MM.1S (cell line): ENCODE measurements around the gene FIG4.
"Not testable (repeated sequence)": the region's sequence is repeated elsewhere in the genome, so short reads cannot be mapped to it uniquely, and the experiment has no call there.

Experiments used
- DNase-seq: peaks from one replicate; pipeline ENCODE4 v3.0.0-alpha.2; 2015
- H2AFZ ChIP-seq: fragments of 300-600 bp; sonication (generic); 2 replicates; pipeline ENCODE4 v1.6.0; 2016; ENCODE audit warnings: antibody characterized with exemption, low read length
- H3F3A ChIP-seq: fragments of 300-600 bp; sonication (generic); 2 replicates; pipeline ENCODE4 v1.6.1; 2016; ENCODE audit warnings: mild to moderate bottlenecking, antibody characterized with exemption, low read length, moderate library complexity, mixed read lengths; ENCODE audit not compliant: insufficient read depth
- H3K27ac ChIP-seq: fragments of 300-600 bp; sonication (generic); 2 replicates; pipeline ENCODE4 v1.5.1; 2016; ENCODE audit warnings: mild to moderate bottlenecking, low read length
- H3K27me3 ChIP-seq: fragments of 300-600 bp; sonication (generic); replicated peaks from 2 replicates; pipeline ENCODE4 v1.6.0; 2016; ENCODE audit warnings: low read length; ENCODE audit not compliant: insufficient read depth
- H3K36me3 ChIP-seq: fragments of 300-600 bp; sonication (generic); replicated peaks from 2 replicates; pipeline ENCODE4 v1.6.1; 2016; ENCODE audit warnings: mild to moderate bottlenecking, low read length, mixed read lengths; ENCODE audit not compliant: insufficient read depth
- H3K4me1 ChIP-seq: fragments of 300-600 bp; sonication (generic); 2 replicates; pipeline ENCODE4 v1.6.1; 2016; ENCODE audit warnings: low read length, mixed read lengths
- H3K4me2 ChIP-seq: fragments of 300-600 bp; sonication (generic); 2 replicates; pipeline ENCODE4 v1.6.0; 2016; ENCODE audit warnings: low read depth, low read length
- H3K4me3 ChIP-seq: fragments of 300-600 bp; sonication (generic); 2 replicates; pipeline ENCODE4 v1.5.1; 2016; ENCODE audit warnings: low read length, mixed read lengths
- H3K79me2 ChIP-seq: fragments of 300-600 bp; sonication (generic); 2 replicates; pipeline ENCODE4 v1.6.1; 2016; ENCODE audit warnings: mixed run types, low read length, mixed read lengths
- H3K9ac ChIP-seq: fragments of 300-600 bp; sonication (generic); 2 replicates; pipeline ENCODE4 v1.6.1; 2016; ENCODE audit warnings: low read length, mixed read lengths
- H3K9me2 ChIP-seq: fragments of 300-600 bp; sonication (generic); replicated peaks from 2 replicates; pipeline ENCODE4 v1.6.1; 2016; ENCODE audit warnings: mild to moderate bottlenecking, low read length, mixed read lengths; ENCODE audit not compliant: insufficient read depth
- H3K9me3 ChIP-seq: fragments of 300-600 bp; sonication (generic); replicated peaks from 2 replicates; pipeline ENCODE4 v1.6.1; 2016; ENCODE audit warnings: mild to moderate bottlenecking, low read length, mixed read lengths; ENCODE audit not compliant: insufficient read depth
- H4K20me1 ChIP-seq: fragments of 300-600 bp; sonication (generic); 2 replicates; pipeline ENCODE4 v1.6.1; 2016; ENCODE audit warnings: mild to moderate bottlenecking, low read length, moderate library complexity, mixed read lengths; ENCODE audit not compliant: insufficient read depth
- CTCF ChIP-seq: fragments of 300-600 bp; sonication (generic); IDR thresholded peaks from 2 replicates; pipeline ENCODE4 v1.5.1; 2016; ENCODE audit warnings: antibody characterized with exemption, low read length, mixed read lengths
- EZH2 ChIP-seq: fragments of 300-600 bp; sonication (generic); optimal IDR thresholded peaks from 2 replicates; pipeline ENCODE3; 2017; ENCODE audit warnings: low read depth, mild to moderate bottlenecking, antibody characterized with exemption, low read length, mixed read lengths
- EZH2phosphoT487 ChIP-seq: fragments of 300-600 bp; sonication (generic); IDR thresholded peaks from 2 replicates; pipeline ENCODE4 v1.6.1; 2018; ENCODE audit warnings: antibody characterized with exemption, low read length

The FIG4 gene

GRCh38 chr6:109702791-109703190 lies 11.7 kb downstream of the FIG4 start:
- H3K4me2 ChIP-seq = no peak overlapping the region
- H2AFZ ChIP-seq = no peak overlapping the region
- no peaks in the 10 kb centered on the region for H3K79me2 ChIP-seq
- no peaks in the 10 kb centered on the region for H3K27me3 ChIP-seq
- H3K4me3 ChIP-seq = no peak overlapping the region
- no peaks in the 10 kb centered on the region for H4K20me1 ChIP-seq
- H3F3A ChIP-seq = no peaks in the 10 kb centered on the region
- H3K9me2 ChIP-seq = no peaks in the 10 kb centered on the region
- no peaks in the 10 kb centered on the region for H3K9me3 ChIP-seq
- H3K27ac ChIP-seq = no peak overlapping the region
- H3K9ac ChIP-seq = no peak overlapping the region
- no peak for DNase-seq
- H3K4me1 ChIP-seq = no peaks in the 10 kb centered on the region
- no peaks in the 10 kb centered on the region for H3K36me3 ChIP-seq
- no peak for TF ChIP-seq EZH2phosphoT487
- no peak for TF ChIP-seq EZH2
- no peak for TF ChIP-seq CTCF

GRCh38 chr6:109705258-109705657 lies 14.2 kb downstream of the FIG4 start:
- no peak overlapping the region for H3K9ac ChIP-seq
- H3K27ac ChIP-seq = no peak overlapping the region
- H4K20me1 ChIP-seq = no peaks in the 10 kb centered on the region
- no peak overlapping the region for H3K4me2 ChIP-seq
- TF ChIP-seq CTCF (peak; percentile 97), EZH2phosphoT487 (no peak)
- no peaks in the 10 kb centered on the region for H3K36me3 ChIP-seq
- H3K27me3 ChIP-seq = no peaks in the 10 kb centered on the region
- no peaks in the 10 kb centered on the region for H3F3A ChIP-seq
- no peak overlapping the region for H3K4me3 ChIP-seq
- no peaks in the 10 kb centered on the region for H3K4me1 ChIP-seq
- H3K79me2 ChIP-seq = no peaks in the 10 kb centered on the region
- no peaks in the 10 kb centered on the region for H3K9me3 ChIP-seq
- H2AFZ ChIP-seq = no peak overlapping the region
- DNase-seq = peak; percentile 84
- no peaks in the 10 kb centered on the region for H3K9me2 ChIP-seq

GRCh38 chr6:109706513-109706912 lies 15.4 kb downstream of the FIG4 start:
- H3K9ac ChIP-seq = no peak overlapping the region
- H3K4me3 ChIP-seq = no peak overlapping the region
- H3K36me3 ChIP-seq = no peaks in the 10 kb centered on the region
- no peaks in the 10 kb centered on the region for H3F3A ChIP-seq
- H3K27ac ChIP-seq = no peak overlapping the region
- no peaks in the 10 kb centered on the region for H3K27me3 ChIP-seq
- H3K4me1 ChIP-seq = no peaks in the 10 kb centered on the region
- no peaks in the 10 kb centered on the region for H3K79me2 ChIP-seq
- H3K9me2 ChIP-seq = no peaks in the 10 kb centered on the region
- no peak for DNase-seq
- no peak overlapping the region for H3K4me2 ChIP-seq
- no peak for TF ChIP-seq CTCF
- TF ChIP-seq EZH2 = no peak
- TF ChIP-seq EZH2phosphoT487 = no peak
- H3K9me3 ChIP-seq = no peaks in the 10 kb centered on the region
- no peaks in the 10 kb centered on the region for H4K20me1 ChIP-seq
- no peak overlapping the region for H2AFZ ChIP-seq

GRCh38 chr6:109708099-109708498 lies 17.0 kb downstream of the FIG4 start:
- not testable (repeated sequence) for H3F3A ChIP-seq, H3K4me2 ChIP-seq, H3K27me3 ChIP-seq, H3K79me2 ChIP-seq, DNase-seq, H3K4me3 ChIP-seq, H3K9ac ChIP-seq, H3K27ac ChIP-seq, H3K4me1 ChIP-seq, H4K20me1 ChIP-seq, H2AFZ ChIP-seq, H3K9me2 ChIP-seq, H3K9me3 ChIP-seq, H3K36me3 ChIP-seq
